ENCODE measurements around the gene BTLA.
A peak's percentile ranks its signal among the peaks of the same experiment; 100 is the strongest.
"Not testable (repeated sequence)": the region's sequence is repeated elsewhere in the genome, so short reads cannot be mapped to it uniquely, and the experiment has no call there.

BTLA gene

GRCh38 chr3:112505907-112506306, 6.6 kb upstream of the BTLA start:
- DNase-seq (ENCODE audit: low spot score in 2 of 2): no peak
- ATAC-seq (replicated peaks; ENCODE audit: extremely low read depth, poor library complexity, severe bottlenecking): no peak
- H3K9me3 Mint-ChIP-seq: no peaks in the 10 kb centered on the region
- no peak overlapping the region for H3K27ac Mint-ChIP-seq (ENCODE audit: low read depth)
- H3K27me3 Mint-ChIP-seq: no peaks in the 10 kb centered on the region
- H3K4me1 Mint-ChIP-seq: no peaks in the 10 kb centered on the region
- no peaks in the 10 kb centered on the region for H3K36me3 Mint-ChIP-seq (ENCODE audit: insufficient read depth)
- no peak overlapping the region for H3K4me3 Mint-ChIP-seq

GRCh38 chr3:112504123-112504522, 4.9 kb upstream of the BTLA start:
- Mint-ChIP-seq H3K36me3 (ENCODE audit: insufficient read depth) (no peaks in the 10 kb centered on the region), H3K27me3 (no peaks in the 10 kb centered on the region), H3K4me3 (no peak overlapping the region), H3K9me3 (no peaks in the 10 kb centered on the region), H3K27ac (ENCODE audit: low read depth) (no peak overlapping the region), H3K4me1 (peaks cover 15% of the 10 kb centered on the region)
- DNase-seq (ENCODE audit: low spot score in 2 of 2) (no peak), ATAC-seq (replicated peaks; ENCODE audit: extremely low read depth, poor library complexity, severe bottlenecking) (no peak)

GRCh38 chr3:112503304-112503972, 4.2 kb upstream of the BTLA start:
- no peak for DNase-seq (ENCODE audit: low spot score in 2 of 2)
- no peak for ATAC-seq (replicated peaks; ENCODE audit: extremely low read depth, poor library complexity, severe bottlenecking)
- Mint-ChIP-seq H3K4me3 (no peak overlapping the region), H3K9me3 (no peaks in the 10 kb centered on the region), H3K27ac (ENCODE audit: low read depth) (no peak overlapping the region), H3K27me3 (no peaks in the 10 kb centered on the region), H3K36me3 (ENCODE audit: insufficient read depth) (no peaks in the 10 kb centered on the region), H3K4me1 (peaks cover 20% of the 10 kb centered on the region)

DNA sequence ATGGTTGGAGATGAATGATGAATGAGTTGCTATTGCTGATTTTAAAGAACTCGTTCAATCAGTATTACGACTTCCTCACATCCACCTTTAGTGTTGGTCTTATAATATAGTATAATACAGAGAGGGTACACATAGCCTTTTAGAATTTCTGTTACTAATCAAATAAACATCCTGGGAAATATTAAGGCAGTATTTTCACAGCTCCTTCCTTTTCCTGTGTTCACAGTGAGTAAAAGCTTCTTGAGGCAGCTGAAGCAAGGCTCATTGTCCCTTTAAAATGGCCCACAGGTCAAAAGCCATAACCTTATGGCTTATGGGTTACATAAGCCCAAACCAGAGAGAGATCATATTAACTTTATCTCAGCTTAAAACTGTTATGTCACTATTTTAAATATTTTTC, 1.3 kb upstream of the BTLA start:
- Mint-ChIP-seq H3K36me3 (ENCODE audit: insufficient read depth) (no peaks in the 10 kb centered on the region), H3K27ac (ENCODE audit: low read depth) (no peak overlapping the region), H3K4me3 (no peak overlapping the region), H3K27me3 (no peaks in the 10 kb centered on the region), H3K9me3 (no peaks in the 10 kb centered on the region), H3K4me1 (peaks cover 38% of the 10 kb centered on the region)
- ATAC-seq (replicated peaks; ENCODE audit: extremely low read depth, poor library complexity, severe bottlenecking): no peak
- no peak for DNase-seq (ENCODE audit: low spot score in 2 of 2)

- H3K9me3 Mint-ChIP-seq: peaks cover 5% of the 10 kb centered on the region
- H3K4me3 Mint-ChIP-seq: peak overlapping the region; percentile 86
- H3K4me1 Mint-ChIP-seq: peaks cover 53% of the 10 kb centered on the region
- H3K36me3 Mint-ChIP-seq (ENCODE audit: insufficient read depth): peaks cover 9% of the 10 kb centered on the region
- DNase-seq (ENCODE audit: low spot score in 2 of 2) (no peak), ATAC-seq (replicated peaks; ENCODE audit: extremely low read depth, poor library complexity, severe bottlenecking) (no peak)
- no peaks in the 10 kb centered on the region for H3K27me3 Mint-ChIP-seq
- peak overlapping the region; percentile 55 for H3K27ac Mint-ChIP-seq (ENCODE audit: low read depth)
Observed at GRCh38 chr3:112497897-112498548, 1.2 kb downstream of the BTLA start.

GRCh38 chr3:112496366-112497067, 2.8 kb downstream of the BTLA start:
- ATAC-seq (replicated peaks; ENCODE audit: extremely low read depth, poor library complexity, severe bottlenecking) (peak; percentile 42), DNase-seq (ENCODE audit: low spot score in 2 of 2) (no peak)
- peaks cover 5% of the 10 kb centered on the region for H3K9me3 Mint-ChIP-seq
- H3K4me3 Mint-ChIP-seq: peak overlapping the region; percentile 86
- peaks cover 64% of the 10 kb centered on the region for H3K4me1 Mint-ChIP-seq
- no peaks in the 10 kb centered on the region for H3K27me3 Mint-ChIP-seq
- peaks cover 9% of the 10 kb centered on the region for H3K36me3 Mint-ChIP-seq (ENCODE audit: insufficient read depth)
- no peak overlapping the region for H3K27ac Mint-ChIP-seq (ENCODE audit: low read depth)

DNA sequence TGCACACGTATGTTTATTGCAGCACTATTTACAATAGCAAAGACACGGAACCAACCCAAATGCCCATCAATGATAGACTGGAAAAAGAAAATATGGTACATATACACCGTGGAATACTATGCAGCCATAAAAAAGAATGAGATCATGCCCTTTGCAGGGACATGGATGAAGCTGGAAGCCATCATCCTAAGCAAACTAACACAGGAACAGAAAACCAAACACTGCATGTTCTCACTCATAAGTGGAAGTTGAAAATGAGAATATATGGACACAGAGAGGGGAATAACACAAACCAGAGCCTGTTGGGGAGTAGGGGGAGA, 4.9 kb downstream of the BTLA start:
- not testable (repeated sequence) for H3K4me3 Mint-ChIP-seq; H3K36me3 Mint-ChIP-seq (ENCODE audit: insufficient read depth)

GRCh38 chr3:112492124-112492523, 7.1 kb downstream of the BTLA start:
- Mint-ChIP-seq H3K27me3 (no peaks in the 10 kb centered on the region), H3K27ac (ENCODE audit: low read depth) (no peak overlapping the region), H3K4me1 (peaks cover 49% of the 10 kb centered on the region), H3K36me3 (ENCODE audit: insufficient read depth) (peaks cover 10% of the 10 kb centered on the region), H3K4me3 (no peak overlapping the region), H3K9me3 (peaks cover 5% of the 10 kb centered on the region)
- ATAC-seq (replicated peaks; ENCODE audit: extremely low read depth, poor library complexity, severe bottlenecking) (no peak), DNase-seq (ENCODE audit: low spot score in 2 of 2) (no peak)

More for the DNA sequence above, 4.9 kb downstream of the BTLA start:
- DNase-seq (ENCODE audit: low spot score in 2 of 2); H3K9me3 Mint-ChIP-seq; ATAC-seq (replicated peaks; ENCODE audit: extremely low read depth, poor library complexity, severe bottlenecking); H3K27me3 Mint-ChIP-seq; H3K27ac Mint-ChIP-seq (ENCODE audit: low read depth): not testable (repeated sequence)
- H3K4me1 Mint-ChIP-seq: peaks cover 63% of the 10 kb centered on the region

DNA sequence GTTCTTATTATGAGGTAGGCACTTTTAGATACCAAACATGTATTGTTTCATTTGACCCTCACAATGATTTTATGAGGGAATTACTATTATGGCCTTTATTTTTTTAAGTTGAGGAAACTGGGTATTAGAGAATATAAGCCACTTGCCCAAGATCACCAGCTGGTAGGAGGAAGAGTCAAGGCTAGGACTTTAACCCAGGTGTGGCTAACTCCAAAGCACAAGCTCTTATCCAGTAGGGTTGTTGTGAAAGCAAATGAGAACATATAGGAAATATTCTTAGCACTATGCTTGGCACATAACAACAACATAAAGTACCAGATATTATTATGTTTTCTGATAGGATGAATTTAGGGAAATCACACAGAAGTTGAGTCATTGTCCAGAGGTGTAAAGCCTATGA, 7.9 kb downstream of the BTLA start:
- Mint-ChIP-seq H3K27me3 (no peaks in the 10 kb centered on the region), H3K4me1 (peaks cover 46% of the 10 kb centered on the region)

DNA sequence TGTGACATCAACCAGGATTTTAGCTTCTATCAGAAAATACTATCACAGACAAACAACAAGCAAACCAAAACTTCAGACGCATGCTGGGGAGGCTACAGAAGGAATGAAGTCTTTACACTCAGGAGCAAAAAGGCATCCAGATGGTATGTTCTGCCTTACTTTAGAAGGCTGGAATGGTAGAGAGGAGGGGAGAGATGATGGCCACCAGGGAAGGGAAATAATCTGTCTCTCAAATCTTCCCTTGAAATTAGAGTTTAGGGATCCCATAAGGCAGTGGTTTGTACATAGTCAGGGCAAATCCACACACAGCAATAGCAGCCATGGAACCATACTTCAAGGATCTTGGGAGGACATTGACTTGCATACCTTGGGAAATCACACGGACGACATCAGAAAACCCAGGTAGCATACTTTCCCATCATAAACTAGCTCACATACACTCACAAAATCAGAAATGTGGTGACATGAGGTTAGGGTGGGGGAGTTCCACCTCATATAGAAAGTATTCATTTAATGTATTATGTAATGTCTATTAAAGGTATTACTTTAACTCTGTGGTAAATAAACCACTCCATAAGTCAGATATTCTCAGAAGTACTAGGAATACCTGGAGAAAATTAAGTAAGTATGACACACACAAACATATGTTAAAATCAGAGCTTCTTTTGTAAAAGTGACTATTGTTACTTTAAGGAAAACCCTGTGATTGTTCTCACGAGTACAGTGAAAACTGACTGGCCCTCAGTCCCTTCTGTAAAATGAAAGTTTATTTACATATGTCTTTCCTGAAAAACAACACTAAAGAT, 9.4 kb downstream of the BTLA start:
- Mint-ChIP-seq H3K27me3 (no peaks in the 10 kb centered on the region), H3K36me3 (ENCODE audit: insufficient read depth) (peaks cover 9% of the 10 kb centered on the region), H3K27ac (ENCODE audit: low read depth) (peak overlapping the region; percentile 16), H3K9me3 (peaks cover 5% of the 10 kb centered on the region), H3K4me3 (no peak overlapping the region), H3K4me1 (peaks cover 33% of the 10 kb centered on the region)
- DNase-seq (ENCODE audit: low spot score in 2 of 2): no peak
- ATAC-seq (replicated peaks; ENCODE audit: extremely low read depth, poor library complexity, severe bottlenecking): no peak

More for the DNA sequence above, 7.9 kb downstream of the BTLA start:
- Mint-ChIP-seq H3K9me3 (peaks cover 5% of the 10 kb centered on the region), H3K27ac (ENCODE audit: low read depth) (no peak overlapping the region), H3K36me3 (ENCODE audit: insufficient read depth) (peaks cover 10% of the 10 kb centered on the region), H3K4me3 (no peak overlapping the region)
- ATAC-seq (replicated peaks; ENCODE audit: extremely low read depth, poor library complexity, severe bottlenecking) (no peak), DNase-seq (ENCODE audit: low spot score in 2 of 2) (no peak)

- H3K27me3 Mint-ChIP-seq: no peaks in the 10 kb centered on the region
- peaks cover 20% of the 10 kb centered on the region for H3K4me1 Mint-ChIP-seq
- peaks cover 1% of the 10 kb centered on the region for H3K36me3 Mint-ChIP-seq (ENCODE audit: insufficient read depth)
- ATAC-seq (replicated peaks; ENCODE audit: extremely low read depth, poor library complexity, severe bottlenecking): no peak
- DNase-seq (ENCODE audit: low spot score in 2 of 2): no peak
- no peak overlapping the region for H3K4me3 Mint-ChIP-seq
- no peak overlapping the region for H3K27ac Mint-ChIP-seq (ENCODE audit: low read depth)
- H3K9me3 Mint-ChIP-seq: no peaks in the 10 kb centered on the region
Observed at GRCh38 chr3:112486811-112487505, 12.3 kb downstream of the BTLA start.

DNA sequence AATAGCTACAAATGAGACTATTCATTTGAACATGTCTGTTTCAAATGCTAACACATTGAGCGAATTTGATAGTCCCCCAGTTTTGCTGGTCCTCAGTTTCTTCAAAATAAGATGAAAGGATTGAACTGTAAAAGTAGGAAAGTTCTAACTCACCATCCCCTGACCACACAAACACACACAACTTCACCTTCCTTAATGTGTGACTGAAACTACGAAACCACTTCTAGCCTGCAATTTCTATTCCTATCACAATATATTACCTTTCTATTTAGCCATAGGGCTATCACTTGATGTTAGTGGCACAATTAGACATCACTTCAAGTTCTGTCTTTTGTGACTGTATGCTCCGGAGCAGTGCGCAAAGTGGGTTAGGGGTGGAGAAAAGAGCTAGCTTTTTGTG, 14.9 kb downstream of the BTLA start:
- H3K9me3 Mint-ChIP-seq: no peaks in the 10 kb centered on the region
- ATAC-seq (replicated peaks; ENCODE audit: extremely low read depth, poor library complexity, severe bottlenecking): no peak
- no peak overlapping the region for H3K27ac Mint-ChIP-seq (ENCODE audit: low read depth)
- no peak overlapping the region for H3K4me3 Mint-ChIP-seq
- H3K36me3 Mint-ChIP-seq (ENCODE audit: insufficient read depth): peaks cover 6% of the 10 kb centered on the region
- no peak for DNase-seq (ENCODE audit: low spot score in 2 of 2)
- H3K4me1 Mint-ChIP-seq: peaks cover 27% of the 10 kb centered on the region
- no peaks in the 10 kb centered on the region for H3K27me3 Mint-ChIP-seq

Measured in central memory CD8-positive, alpha-beta T cell (primary cell).